ENCODE measurements around the gene CXXC5. TPM values are rescaled to one million over a fixed set of nuclear protein-coding genes. Genes with fewer than 3 reads are reported as not detected.

The CXXC5 gene
- total RNA-seq, 1 donor from 2014 or later = 151 TPM

- H3K4me1 ChIP-seq (ENCODE audit: insufficient read depth, low read length) = peaks cover 51% of the 10 kb centered on the region
- FAIRE-seq (no peak), DNase-seq (ENCODE audit: low read depth) (no peak)
- H3K4me3 ChIP-seq (ENCODE audit: insufficient read depth, low read depth, low read length) = no peak overlapping the region
- H3K27me3 Mint-ChIP-seq (ENCODE audit: low read depth, unreplicated experiment) = no peaks in the 10 kb centered on the region
- H3K4me1 Mint-ChIP-seq (ENCODE audit: low read depth, unreplicated experiment) = peaks cover 48% of the 10 kb centered on the region
- no peak overlapping the region for H3K4me3 Mint-ChIP-seq (ENCODE audit: unreplicated experiment)
- TF ChIP-seq EZH2 (IDR thresholded peaks at IDR 0.05; ENCODE audit: insufficient read depth, low read length) = no peak
- TF ChIP-seq CTCF (IDR thresholded peaks at IDR 0.05; ENCODE audit: insufficient read depth, low read depth, low read length) = no peak
- no peaks in the 10 kb centered on the region for H3K9me3 Mint-ChIP-seq (ENCODE audit: unreplicated experiment)
- no peaks in the 10 kb centered on the region for H4K20me1 ChIP-seq (ENCODE audit: insufficient read depth, low read length)
- H3K27ac Mint-ChIP-seq (ENCODE audit: unreplicated experiment) = peak overlapping the region; percentile 66
- H3K4me2 ChIP-seq (ENCODE audit: low read length) = no peak overlapping the region
- no peak overlapping the region for H3K9ac ChIP-seq (ENCODE audit: low read length)
- no peaks in the 10 kb centered on the region for H3K36me3 Mint-ChIP-seq (ENCODE audit: low read depth, unreplicated experiment)
- H2AFZ ChIP-seq (ENCODE audit: low read depth, low read length) = no peak overlapping the region
- no peaks in the 10 kb centered on the region for H3K36me3 ChIP-seq (ENCODE audit: insufficient read depth, low read length)
- no peaks in the 10 kb centered on the region for H3K79me2 ChIP-seq (ENCODE audit: insufficient read depth, low read length)
- no peak overlapping the region for H3K27ac ChIP-seq (ENCODE audit: low read depth, low read length)
- H3K9me3 ChIP-seq (ENCODE audit: insufficient read depth, low read depth, low read length) = no peaks in the 10 kb centered on the region
- H3K27me3 ChIP-seq (ENCODE audit: insufficient read depth, low read length) = no peaks in the 10 kb centered on the region
Observed at GRCh38 chr5:139699351-139699750, 51.2 kb downstream of the CXXC5 start.

GRCh38 chr5:139700711-139701055 is 52.5 kb downstream of the CXXC5 start:
- Mint-ChIP-seq H3K4me3 (ENCODE audit: unreplicated experiment) (peak overlapping the region; percentile 8), H3K27ac (ENCODE audit: unreplicated experiment) (peak overlapping the region; percentile 38), H3K4me1 (ENCODE audit: low read depth, unreplicated experiment) (peaks cover 42% of the 10 kb centered on the region), H3K9me3 (ENCODE audit: unreplicated experiment) (peaks cover under 1% of the 10 kb centered on the region), H3K27me3 (ENCODE audit: low read depth, unreplicated experiment) (no peaks in the 10 kb centered on the region), H3K36me3 (ENCODE audit: low read depth, unreplicated experiment) (no peaks in the 10 kb centered on the region)
- Histone ChIP-seq H3K4me1 (ENCODE audit: insufficient read depth, low read length) (peaks cover 41% of the 10 kb centered on the region), H4K20me1 (ENCODE audit: insufficient read depth, low read length) (no peaks in the 10 kb centered on the region), H3K79me2 (ENCODE audit: insufficient read depth, low read length) (no peaks in the 10 kb centered on the region), H2AFZ (ENCODE audit: low read depth, low read length) (no peak overlapping the region), H3K4me2 (ENCODE audit: low read length) (no peak overlapping the region), H3K9ac (ENCODE audit: low read length) (no peak overlapping the region), H3K4me3 (ENCODE audit: insufficient read depth, low read depth, low read length) (no peak overlapping the region), H3K27me3 (ENCODE audit: insufficient read depth, low read length) (no peaks in the 10 kb centered on the region), H3K9me3 (ENCODE audit: insufficient read depth, low read depth, low read length) (no peaks in the 10 kb centered on the region), H3K27ac (ENCODE audit: low read depth, low read length) (no peak overlapping the region), H3K36me3 (ENCODE audit: insufficient read depth, low read length) (no peaks in the 10 kb centered on the region)
- FAIRE-seq (no peak), DNase-seq (ENCODE audit: low read depth) (no peak)
- no peak for TF ChIP-seq CTCF (IDR thresholded peaks at IDR 0.05; ENCODE audit: insufficient read depth, low read depth, low read length)
- no peak for TF ChIP-seq EZH2 (IDR thresholded peaks at IDR 0.05; ENCODE audit: insufficient read depth, low read length)

GRCh38 chr5:139701056-139701741 is 53.0 kb downstream of the CXXC5 start:
- peaks cover 41% of the 10 kb centered on the region for H3K4me1 Mint-ChIP-seq (ENCODE audit: low read depth, unreplicated experiment)

More at GRCh38 chr5:139701056-139701741, 53.0 kb downstream of the CXXC5 start:
- Mint-ChIP-seq H3K27me3 (ENCODE audit: low read depth, unreplicated experiment) (no peaks in the 10 kb centered on the region), H3K4me3 (ENCODE audit: unreplicated experiment) (no peak overlapping the region), H3K27ac (ENCODE audit: unreplicated experiment) (peak overlapping the region; percentile 92), H3K36me3 (ENCODE audit: low read depth, unreplicated experiment) (no peaks in the 10 kb centered on the region), H3K9me3 (ENCODE audit: unreplicated experiment) (peaks cover 3% of the 10 kb centered on the region)
- H3K27me3 ChIP-seq (ENCODE audit: insufficient read depth, low read length) = no peaks in the 10 kb centered on the region
- FAIRE-seq = no peak
- H3K4me3 ChIP-seq (ENCODE audit: insufficient read depth, low read depth, low read length) = no peak overlapping the region
- H3K79me2 ChIP-seq (ENCODE audit: insufficient read depth, low read length) = no peaks in the 10 kb centered on the region
- H3K9me3 ChIP-seq (ENCODE audit: insufficient read depth, low read depth, low read length) = no peaks in the 10 kb centered on the region
- H3K36me3 ChIP-seq (ENCODE audit: insufficient read depth, low read length) = no peaks in the 10 kb centered on the region
- no peaks in the 10 kb centered on the region for H4K20me1 ChIP-seq (ENCODE audit: insufficient read depth, low read length)
- DNase-seq (ENCODE audit: low read depth) = no peak
- H3K27ac ChIP-seq (ENCODE audit: low read depth, low read length) = no peak overlapping the region
- no peak overlapping the region for H3K4me2 ChIP-seq (ENCODE audit: low read length)
- H2AFZ ChIP-seq (ENCODE audit: low read depth, low read length) = peak overlapping the region; percentile 9
- no peak overlapping the region for H3K9ac ChIP-seq (ENCODE audit: low read length)
- H3K4me1 ChIP-seq (ENCODE audit: insufficient read depth, low read length) = peaks cover 36% of the 10 kb centered on the region
- TF ChIP-seq EZH2 (IDR thresholded peaks at IDR 0.05; ENCODE audit: insufficient read depth, low read length) (no peak), CTCF (IDR thresholded peaks at IDR 0.05; ENCODE audit: insufficient read depth, low read depth, low read length) (no peak)
